ENCODE measurements around the gene APOBEC3C.

- TF ChIP-seq EZH2phosphoT487 (IDR thresholded peaks at IDR 0.05; ENCODE audit: insufficient read depth, low read depth) = no peak
- no peak for TF ChIP-seq EZH2 (IDR thresholded peaks at IDR 0.05; ENCODE audit: insufficient read depth, poor library complexity, severe bottlenecking)
These were observed 47.7 kb upstream of the APOBEC3C start for GRCh38 chr22:38966380-38966702.
